ENCODE results near the gene NR4A1. TPM values are rescaled to one million over a fixed set of nuclear protein-coding genes. Genes with fewer than 3 reads are reported as not detected.

NR4A1 gene
- total and polyA plus RNA-seq, 2 of the 13 experiments (the other 11 are each of a cell fraction or from before 2014, with no cell fraction given) = 5.7 to 15.2 TPM

DNA sequence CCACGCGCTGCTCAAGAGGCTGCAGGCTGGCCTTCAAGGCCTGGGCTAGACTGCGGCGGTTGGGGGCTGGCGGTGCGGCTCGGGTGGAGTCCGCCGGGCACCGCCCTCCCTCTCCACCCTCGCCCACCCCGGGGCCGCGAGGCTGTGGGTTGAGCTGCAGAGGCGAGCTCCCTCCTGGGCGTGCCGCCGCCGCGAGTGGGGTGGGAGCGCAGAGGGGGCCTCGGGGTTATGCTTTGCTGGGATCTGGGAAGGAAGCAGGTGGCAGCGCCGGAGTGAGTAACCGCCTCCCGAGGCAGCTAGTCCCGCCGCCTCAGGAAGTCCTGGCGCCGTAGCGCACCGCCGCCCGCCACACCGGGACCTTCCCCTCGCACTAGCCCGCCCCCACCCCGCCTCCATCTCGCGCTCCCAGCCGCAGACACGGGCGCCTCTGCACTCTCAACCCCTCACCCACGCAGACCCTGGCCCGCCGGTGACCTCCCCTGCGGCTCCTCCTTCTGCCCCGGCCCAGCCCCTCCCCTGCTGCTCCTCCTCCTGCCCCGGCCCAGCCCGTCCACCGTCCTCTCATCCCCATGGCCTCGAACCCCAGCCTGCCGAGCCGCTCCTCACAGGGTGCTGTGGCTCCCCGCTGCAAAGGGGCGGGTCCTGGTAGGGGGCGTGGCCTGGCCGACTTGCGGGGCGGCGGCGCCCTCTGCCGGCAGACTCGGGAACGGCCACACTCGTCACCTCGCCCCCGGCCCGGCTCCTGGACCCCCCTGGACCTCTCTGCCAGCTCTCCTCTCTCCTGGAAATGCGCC is 27.9 kb upstream of the NR4A1 start (continued):
- TF ChIP-seq ZNF788 (CRISPR knock-in tag; IDR thresholded peaks at IDR 0.05; ENCODE audit: borderline replicate concordance) (peak; percentile 82), SIX4 (CRISPR knock-in tag; IDR thresholded peaks at IDR 0.05) (no peak), CCDC6 (CRISPR knock-in tag; IDR thresholded peaks at IDR 0.05) (0 out of 2 replicates have a peak, but pooled peaks have one; percentile 50), CTCF (CRISPR knock-in tag; IDR thresholded peaks at IDR 0.05) (peak; percentile 99), ZNF841 (CRISPR knock-in tag; IDR thresholded peaks at IDR 0.05; ENCODE audit: borderline replicate concordance) (no peak), ZNF329 (CRISPR knock-in tag; IDR thresholded peaks at IDR 0.05; ENCODE audit: low read depth) (peak; percentile 52; the same call in 1 of the 2 replicates), SP140L (CRISPR knock-in tag; IDR thresholded peaks at IDR 0.05; ENCODE audit: borderline replicate concordance) (no peak), ZNF619 (CRISPR knock-in tag; IDR thresholded peaks at IDR 0.05) (peak; percentile 96), SP1 (IDR thresholded peaks at IDR 0.05) (no peak), SP1 (CRISPR knock-in tag; IDR thresholded peaks at IDR 0.05) (peak; percentile 99), PITX1 (CRISPR knock-in tag; IDR thresholded peaks at IDR 0.05) (peak; percentile 18; the same call in 1 of the 2 replicates), TBX2 (CRISPR knock-in tag; IDR thresholded peaks at IDR 0.05; ENCODE audit: borderline replicate concordance) (peak; percentile 74), DMAP1 (CRISPR knock-in tag; IDR thresholded peaks at IDR 0.05) (no peak), ZNF292 (CRISPR knock-in tag; IDR thresholded peaks at IDR 0.05; ENCODE audit: borderline replicate concordance, low read depth) (no peak), PREB (CRISPR knock-in tag; IDR thresholded peaks at IDR 0.05) (no peak), ZBTB7A (CRISPR knock-in tag; IDR thresholded peaks at IDR 0.05) (peak; percentile 89), ZNF703 (CRISPR knock-in tag; IDR thresholded peaks at IDR 0.05; ENCODE audit: borderline replicate concordance) (no peak), SIX1 (CRISPR knock-in tag; IDR thresholded peaks at IDR 0.05; ENCODE audit: borderline replicate concordance) (no peak)
- TF ChIP-seq, protein P1, sequence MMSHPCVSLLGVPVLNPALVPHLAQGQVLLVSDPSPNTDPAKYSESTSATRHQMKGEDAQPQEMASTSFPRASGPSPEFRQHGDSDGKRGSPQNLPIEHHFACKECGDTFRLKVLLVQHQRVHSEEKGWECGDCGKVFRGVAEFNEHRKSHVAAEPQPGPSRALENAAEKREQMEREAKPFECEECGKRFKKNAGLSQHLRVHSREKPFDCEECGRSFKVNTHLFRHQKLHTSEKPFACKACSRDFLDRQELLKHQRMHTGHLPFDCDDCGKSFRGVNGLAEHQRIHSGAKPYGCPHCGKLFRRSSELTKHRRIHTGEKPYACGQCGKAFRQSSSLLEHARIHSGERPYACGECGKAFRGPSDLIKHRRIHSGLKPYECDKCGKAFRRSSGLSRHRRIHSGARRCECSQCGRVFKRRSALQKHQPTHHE (CRISPR knock-in tag; IDR thresholded peaks at IDR 0.05; ENCODE audit: borderline replicate concordance) = no peak
- TF ChIP-seq, protein P2, sequence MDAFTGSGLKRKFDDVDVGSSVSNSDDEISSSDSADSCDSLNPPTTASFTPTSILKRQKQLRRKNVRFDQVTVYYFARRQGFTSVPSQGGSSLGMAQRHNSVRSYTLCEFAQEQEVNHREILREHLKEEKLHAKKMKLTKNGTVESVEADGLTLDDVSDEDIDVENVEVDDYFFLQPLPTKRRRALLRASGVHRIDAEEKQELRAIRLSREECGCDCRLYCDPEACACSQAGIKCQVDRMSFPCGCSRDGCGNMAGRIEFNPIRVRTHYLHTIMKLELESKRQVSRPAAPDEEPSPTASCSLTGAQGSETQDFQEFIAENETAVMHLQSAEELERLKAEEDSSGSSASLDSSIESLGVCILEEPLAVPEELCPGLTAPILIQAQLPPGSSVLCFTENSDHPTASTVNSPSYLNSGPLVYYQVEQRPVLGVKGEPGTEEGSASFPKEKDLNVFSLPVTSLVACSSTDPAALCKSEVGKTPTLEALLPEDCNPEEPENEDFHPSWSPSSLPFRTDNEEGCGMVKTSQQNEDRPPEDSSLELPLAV (CRISPR knock-in tag; conservative IDR thresholded peaks at IDR 0.05; ENCODE audit: low read depth) = no peak
- TF ChIP-seq, protein P3, sequence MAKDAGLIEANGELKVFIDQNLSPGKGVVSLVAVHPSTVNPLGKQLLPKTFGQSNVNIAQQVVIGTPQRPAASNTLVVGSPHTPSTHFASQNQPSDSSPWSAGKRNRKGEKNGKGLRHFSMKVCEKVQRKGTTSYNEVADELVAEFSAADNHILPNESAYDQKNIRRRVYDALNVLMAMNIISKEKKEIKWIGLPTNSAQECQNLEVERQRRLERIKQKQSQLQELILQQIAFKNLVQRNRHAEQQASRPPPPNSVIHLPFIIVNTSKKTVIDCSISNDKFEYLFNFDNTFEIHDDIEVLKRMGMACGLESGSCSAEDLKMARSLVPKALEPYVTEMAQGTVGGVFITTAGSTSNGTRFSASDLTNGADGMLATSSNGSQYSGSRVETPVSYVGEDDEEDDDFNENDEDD (CRISPR knock-in tag; IDR thresholded peaks at IDR 0.05; ENCODE audit: borderline replicate concordance) = peak; percentile 48; the same call in 1 of the 2 replicates

All from HepG2 (cell line).